HAP-1 (cell line): Measurements from ENCODE around the gene SPATA31C1.

Experiments
- DNase-seq, 2 experiments: peaks; one replicate each; pipeline ENCODE4 v3.0.0-alpha.2; 2016 to 2020; ENCODE audit warnings: low spot score in 2 of 2
- H3K27me3 ChIP-seq: fragments of 250-450 bp; sonication (Bioruptor Pico); 2 replicates; pipeline ENCODE4 v1.5.1; 2020; ENCODE audit warnings: low read depth, mild to moderate bottlenecking, moderate library complexity
- H3K36me3 ChIP-seq: fragments of 250-450 bp; sonication (Bioruptor Pico); replicated peaks from 2 replicates; pipeline ENCODE4 v1.5.1; 2020; ENCODE audit warnings: mild to moderate bottlenecking
- H3K4me1 ChIP-seq: fragments of 250-450 bp; sonication (Bioruptor Pico); 2 replicates; pipeline ENCODE4 v1.5.1; 2020; ENCODE audit warnings: mild to moderate bottlenecking
- H3K4me3 ChIP-seq: fragments of 250-450 bp; sonication (Bioruptor Pico); 2 replicates; pipeline ENCODE4 v1.5.1; 2020; ENCODE audit warnings: mild to moderate bottlenecking, moderate library complexity
- H3K9me3 ChIP-seq: fragments of 250-450 bp; sonication (Bioruptor Pico); 2 replicates; pipeline ENCODE4 v1.5.1; 2020; ENCODE audit warnings: mild to moderate bottlenecking, moderate library complexity
- in situ Hi-C: fragments of 300-500 bp; cut with MboI; formaldehyde crosslinking; loops from 3 replicates; pipeline ENCODE4 v1.14.3; 2020; ENCODE audit warnings: low sequenced_read_pairs, inconsistent platforms, mixed read lengths

The SPATA31C1 gene

GRCh38 chr9:87968155-87968554 lies 50.4 kb downstream of the SPATA31C1 start:
- no peak for DNase-seq
- in situ Hi-C loops: loop anchor here (25.0 kb wide), 1 partner anchor 619 kb away; no protein-coding TSS in a partner anchor
- no peaks in the 10 kb centered on the region for H3K9me3 ChIP-seq
- no peaks in the 10 kb centered on the region for H3K36me3 ChIP-seq
- no peaks in the 10 kb centered on the region for H3K27me3 ChIP-seq
- H3K4me3 ChIP-seq: no peak overlapping the region
- H3K4me1 ChIP-seq: no peaks in the 10 kb centered on the region

GRCh38 chr9:87970602-87971001 lies 52.8 kb downstream of the SPATA31C1 start:
- in situ Hi-C loops: loop anchor here (25.0 kb wide), 1 partner anchor 617 kb away; no protein-coding TSS in a partner anchor
- no peaks in the 10 kb centered on the region for H3K36me3 ChIP-seq

GRCh38 chr9:87973122-87973521 lies 55.4 kb downstream of the SPATA31C1 start:
- in situ Hi-C loops: loop anchor here (25.0 kb wide), 1 partner anchor 614 kb away; no protein-coding TSS in a partner anchor

More at GRCh38 chr9:87970602-87971001, 52.8 kb downstream of the SPATA31C1 start:
- H3K27me3 ChIP-seq: no peaks in the 10 kb centered on the region
- H3K4me1 ChIP-seq: no peaks in the 10 kb centered on the region
- DNase-seq: no peak
- H3K4me3 ChIP-seq: no peak overlapping the region
- no peaks in the 10 kb centered on the region for H3K9me3 ChIP-seq

More at GRCh38 chr9:87973122-87973521, 55.4 kb downstream of the SPATA31C1 start:
- H3K9me3 ChIP-seq: no peaks in the 10 kb centered on the region
- H3K4me1 ChIP-seq: no peaks in the 10 kb centered on the region
- H3K36me3 ChIP-seq: no peaks in the 10 kb centered on the region
- no peaks in the 10 kb centered on the region for H3K27me3 ChIP-seq
- no peak for DNase-seq
- no peak overlapping the region for H3K4me3 ChIP-seq
